HCT116 (cell line): ENCODE data around the gene RGL4. TPM values are rescaled to one million over a fixed set of nuclear protein-coding genes. Genes with fewer than 3 reads are reported as not detected.

Experiments used
- ATAC-seq: fragments of 200-7000 bp; cut with Tn5 transposase; 2 replicates; pipeline ENCODE4 v1.9.1; 2020; ENCODE audit warnings: mild to moderate bottlenecking, moderate library complexity
- BruUV-seq: library from RNA; stranded (reverse); fragments of 400-500 nt; replicated peaks from 2 replicates; lab custom pipeline; 2021; lab: Mats Ljungman, UMichigan
- CTCF ChIA-PET: fragments of 300-600 bp; sonication (Branson Sonifier 250); formaldehyde crosslinking; loops from one replicate; lab custom pipeline; 2021; ENCODE audit warnings: antibody characterized with exemption; lab: Charles Lee
- POLR2A ChIA-PET: fragments of 300-600, 350-600 bp; sonication (Branson Sonifier 250); formaldehyde crosslinking; loops from one replicate; lab custom pipeline; 2021; ENCODE audit warnings: antibody characterized with exemption; lab: Charles Lee
- RAD21 ChIA-PET, 2 experiments: fragments of 300-600 bp; sonication (Branson Sonifier 250); formaldehyde crosslinking; loops; one replicate each; lab custom pipeline; 2023; ENCODE audit warnings: low total read pairs in 2 of 2; ENCODE audit not compliant: uncharacterized antibody in 2 of 2, unreplicated experiment in 2 of 2, low non-redundant PET in 1 of 2; lab: Charles Lee
- DNase-seq: peaks from one replicate; pipeline ENCODE4 v3.0.0-alpha.2; 2010; ENCODE audit warnings: low read depth, low spot score
- H2AFZ ChIP-seq: fragments of 200-600 bp; shearing (Covaris generic), sonication (generic); 2 replicates; pipeline ENCODE4 v1.6.1; 2017; ENCODE audit warnings: low read depth, mixed run types, mixed read lengths, antibody characterized with exemption, low read length; ENCODE audit not compliant: poor library complexity, severe bottlenecking
- H3K27ac ChIP-seq: 2 replicates; pipeline ENCODE4 v1.5.1; 2012; ENCODE audit warnings: low read depth, low read length
- H3K27me3 ChIP-seq: fragments of 200-600 bp; sonication (generic); 2 replicates; pipeline ENCODE4 v1.6.1; 2016; ENCODE audit warnings: mixed run types, low read length, mixed read lengths; ENCODE audit not compliant: insufficient read depth
- H3K36me3 ChIP-seq, 2 experiments: fragments of 200-500 bp in 1 of 2; fragments of 200-600 bp in 1 of 2; sonication (Bioruptor generic) in 1 of 2; sonication (generic) in 1 of 2; 2 replicates each; pipeline versions ENCODE4 v1.5.1 to v1.6.1; 2014 to 2016; ENCODE audit warnings: low read length in 2 of 2, inconsistent platforms in 1 of 2, mixed read lengths in 1 of 2, mixed run types in 1 of 2; ENCODE audit not compliant: insufficient read depth in 2 of 2, control insufficient read depth in 1 of 2
- H3K4me1 ChIP-seq, 2 experiments: fragments of 200-600 bp in 1 of 2; sonication (generic) in 1 of 2; 2 replicates each; pipeline versions ENCODE4 v1.5.1 to v1.6.1; 2012 to 2017; ENCODE audit warnings: low read length in 2 of 2, inconsistent platforms in 1 of 2, mild to moderate bottlenecking in 1 of 2, mixed read lengths in 1 of 2, mixed run types in 1 of 2, moderate library complexity in 1 of 2; ENCODE audit not compliant: insufficient read depth in 2 of 2, control insufficient read depth in 1 of 2
- H3K4me2 ChIP-seq: fragments of 200-600 bp; sonication (generic); 2 replicates; pipeline ENCODE4 v1.6.1; 2017; ENCODE audit warnings: mixed run types, low read length, mixed read lengths
- H3K4me3 ChIP-seq, 2 experiments: fragments of 200-600 bp in 1 of 2; sonication (generic) in 1 of 2; replicated peaks in 1 of 2; 2 replicates each; pipeline ENCODE4 v1.5.1; 2011 to 2016; ENCODE audit warnings: low read length in 2 of 2, control low read depth in 1 of 2, low read depth in 1 of 2, mild to moderate bottlenecking in 1 of 2, mixed read lengths in 1 of 2, mixed run types in 1 of 2
- H3K79me2 ChIP-seq: fragments of 200-600 bp; sonication (generic); 2 replicates; pipeline ENCODE4 v1.6.1; 2017; ENCODE audit warnings: mild to moderate bottlenecking, mixed run types, low read length, moderate library complexity, mixed read lengths; ENCODE audit not compliant: insufficient read depth
- H3K9ac ChIP-seq: fragments of 200-600 bp; sonication (generic); 2 replicates; pipeline ENCODE4 v1.6.1; 2016; ENCODE audit warnings: low read length, mixed read lengths
- H3K9me2 ChIP-seq: fragments of 200-600 bp; sonication (generic), shearing (Covaris generic); 2 replicates; pipeline ENCODE4 v1.6.1; 2017; ENCODE audit warnings: mixed run types, mild to moderate bottlenecking, moderate library complexity; ENCODE audit not compliant: insufficient read depth
- H3K9me3 ChIP-seq, 2 experiments: fragments of 200-500 bp in 1 of 2; fragments of 200-600 bp in 1 of 2; sonication (Bioruptor generic) in 1 of 2; sonication (generic) in 1 of 2; 2 replicates each; pipeline ENCODE4 v1.6.1; 2014 to 2017; ENCODE audit warnings: low read length in 2 of 2, mixed read lengths in 2 of 2, inconsistent platforms in 1 of 2, low read depth in 1 of 2, mild to moderate bottlenecking in 1 of 2, mixed run types in 1 of 2, moderate library complexity in 1 of 2; ENCODE audit not compliant: control insufficient read depth in 1 of 2, insufficient read depth in 1 of 2
- H4K20me1 ChIP-seq: fragments of 200-600 bp; sonication (generic), shearing (Covaris generic); 2 replicates; pipeline ENCODE4 v1.6.1; 2017; ENCODE audit warnings: mixed run types, mild to moderate bottlenecking, moderate library complexity; ENCODE audit not compliant: insufficient read depth
- CEBPB ChIP-seq: IDR thresholded peaks from 2 replicates; pipeline ENCODE4 v1.6.1; 2012; ENCODE audit warnings: low read depth
- CTCF ChIP-seq, 3 experiments: fragments of 200-600 bp in 1 of 3; sonication (generic) in 1 of 3; IDR thresholded peaks in 2 of 3; conservative IDR thresholded peaks in 1 of 3; 2 replicates each; pipeline ENCODE4 v1.5.1; 2012 to 2017; ENCODE audit warnings: low read depth in 2 of 3, low read length in 2 of 3, antibody characterized with exemption in 1 of 3, borderline replicate concordance in 1 of 3, control low read depth in 1 of 3, mild to moderate bottlenecking in 1 of 3, mixed read lengths in 1 of 3, mixed run types in 1 of 3, moderate library complexity in 1 of 3; ENCODE audit not compliant: insufficient read depth in 1 of 3
- EGR1 ChIP-seq: IDR thresholded peaks from 2 replicates; pipeline ENCODE4 v1.6.1; 2012; ENCODE audit warnings: low read depth
- POLR2A ChIP-seq: IDR thresholded peaks from 2 replicates; pipeline ENCODE4 v1.7.0; 2011; ENCODE audit warnings: borderline replicate concordance; ENCODE audit not compliant: insufficient read depth, insufficient read length; ENCODE audit errors: extremely low read depth
- POLR2AphosphoS5 ChIP-seq: IDR thresholded peaks from 2 replicates; pipeline ENCODE4 v1.6.1; 2011; ENCODE audit warnings: mild to moderate bottlenecking, low read depth, low read length, moderate library complexity
- RAD21 ChIP-seq: IDR thresholded peaks from 2 replicates; pipeline ENCODE4 v1.6.1; 2012; ENCODE audit warnings: low read depth, mild to moderate bottlenecking
- SIN3A ChIP-seq: IDR thresholded peaks from 2 replicates; pipeline ENCODE4 v1.6.1; 2012; ENCODE audit warnings: low read depth
- ZFX ChIP-seq: fragments of 450-650 bp; IDR thresholded peaks from 2 replicates; pipeline ENCODE4 v1.6.1; 2017
- ZNF274 ChIP-seq: fragments of 200-500 bp; sonication (Bioruptor generic); IDR thresholded peaks from 2 replicates; pipeline ENCODE4 v1.6.1; 2014; ENCODE audit warnings: mild to moderate bottlenecking, low read depth, low read length, inconsistent platforms
- intact Hi-C: fragments of 100-400 bp; cut with micrococcal nuclease; formaldehyde crosslinking; loops from 2 replicates; pipeline ENCODE4 v1.10.0; 2022
- total RNA-seq: library from RNA; stranded (reverse); gene quantifications from one replicate; pipeline ENCODE4 v1.2.1, GENCODE V29; 2021; ENCODE audit not compliant: unreplicated experiment
- TF ChIP-seq, protein P1 (sequence below): IDR thresholded peaks from 2 replicates; pipeline ENCODE4 v1.6.1; 2012
- TF ChIP-seq, protein P2 (sequence below): IDR thresholded peaks from 2 replicates; pipeline ENCODE4 v1.6.1; 2012; ENCODE audit warnings: low read depth

RGL4 gene
- total RNA-seq, 1 experiment from 2014 or later, result not detected

- Histone ChIP-seq H3K9me2 (no peaks in the 10 kb centered on the region), H3K9me3 (no peaks in the 10 kb centered on the region), H4K20me1 (no peaks in the 10 kb centered on the region), H3K27ac (no peak overlapping the region), H3K4me2 (no peak overlapping the region), H3K4me3 (no peak overlapping the region), H3K36me3 (peaks cover 0 to 8% of the 10 kb centered on the region in 2 experiments; a peak in 2 of 4 replicates), H3K27me3 (no peaks in the 10 kb centered on the region), H3K9ac (no peak overlapping the region), H2AFZ (no peak overlapping the region), H3K79me2 (no peaks in the 10 kb centered on the region), H3K4me1 (no peaks in the 10 kb centered on the region)
- ATAC-seq (no peak), DNase-seq (no peak)
- TF ChIP-seq SIN3A, result no peak
- no peak for TF ChIP-seq POLR2AphosphoS5
- no peak for TF ChIP-seq CEBPB
- no peak for TF ChIP-seq ZFX
- intact Hi-C loops, result no loop called here
- no TSS peak for BruUV-seq
- ChIA-PET CTCF (no interaction called here), POLR2A (no interaction called here), RAD21 (no interaction called here)
Measured at GRCh38 chr22:23744001-23744400, 53.2 kb downstream of the RGL4 start.

DNA sequence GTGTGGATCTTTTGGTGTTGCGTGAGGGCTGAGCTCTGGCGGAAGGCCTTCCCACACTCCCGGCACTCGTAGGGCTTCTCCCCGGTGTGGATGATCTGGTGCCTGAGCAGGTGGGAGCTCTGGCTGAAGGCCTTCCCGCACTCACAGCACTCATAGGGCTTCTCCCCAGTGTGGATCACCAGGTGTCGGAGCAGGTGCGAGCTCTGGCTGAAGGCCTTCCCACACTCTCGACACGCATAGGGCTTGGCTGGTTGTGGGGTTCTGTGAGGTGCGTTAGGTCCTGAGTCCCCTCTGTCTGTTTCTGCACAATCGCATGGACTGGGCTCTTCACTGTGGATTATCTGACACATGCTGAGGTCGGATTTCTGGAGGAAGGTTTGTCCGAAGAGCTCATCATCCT lies 53.7 kb downstream of the RGL4 start:
- TF ChIP-seq ZNF274, result no peak
- TF ChIP-seq, protein P1, sequence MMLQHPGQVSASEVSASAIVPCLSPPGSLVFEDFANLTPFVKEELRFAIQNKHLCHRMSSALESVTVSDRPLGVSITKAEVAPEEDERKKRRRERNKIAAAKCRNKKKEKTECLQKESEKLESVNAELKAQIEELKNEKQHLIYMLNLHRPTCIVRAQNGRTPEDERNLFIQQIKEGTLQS, result no peak
- TF ChIP-seq RAD21, result no peak
- no peak for TF ChIP-seq CTCF (IDR thresholded peaks at IDR 0.05 in 2 of 3, conservative IDR thresholded peaks at IDR 0.05 in 1 of 3; ENCODE audit: borderline replicate concordance in 1 of 3, insufficient read depth in 1 of 3, low read depth in 2 of 3, low read length in 2 of 3)
- TF ChIP-seq, protein P2, sequence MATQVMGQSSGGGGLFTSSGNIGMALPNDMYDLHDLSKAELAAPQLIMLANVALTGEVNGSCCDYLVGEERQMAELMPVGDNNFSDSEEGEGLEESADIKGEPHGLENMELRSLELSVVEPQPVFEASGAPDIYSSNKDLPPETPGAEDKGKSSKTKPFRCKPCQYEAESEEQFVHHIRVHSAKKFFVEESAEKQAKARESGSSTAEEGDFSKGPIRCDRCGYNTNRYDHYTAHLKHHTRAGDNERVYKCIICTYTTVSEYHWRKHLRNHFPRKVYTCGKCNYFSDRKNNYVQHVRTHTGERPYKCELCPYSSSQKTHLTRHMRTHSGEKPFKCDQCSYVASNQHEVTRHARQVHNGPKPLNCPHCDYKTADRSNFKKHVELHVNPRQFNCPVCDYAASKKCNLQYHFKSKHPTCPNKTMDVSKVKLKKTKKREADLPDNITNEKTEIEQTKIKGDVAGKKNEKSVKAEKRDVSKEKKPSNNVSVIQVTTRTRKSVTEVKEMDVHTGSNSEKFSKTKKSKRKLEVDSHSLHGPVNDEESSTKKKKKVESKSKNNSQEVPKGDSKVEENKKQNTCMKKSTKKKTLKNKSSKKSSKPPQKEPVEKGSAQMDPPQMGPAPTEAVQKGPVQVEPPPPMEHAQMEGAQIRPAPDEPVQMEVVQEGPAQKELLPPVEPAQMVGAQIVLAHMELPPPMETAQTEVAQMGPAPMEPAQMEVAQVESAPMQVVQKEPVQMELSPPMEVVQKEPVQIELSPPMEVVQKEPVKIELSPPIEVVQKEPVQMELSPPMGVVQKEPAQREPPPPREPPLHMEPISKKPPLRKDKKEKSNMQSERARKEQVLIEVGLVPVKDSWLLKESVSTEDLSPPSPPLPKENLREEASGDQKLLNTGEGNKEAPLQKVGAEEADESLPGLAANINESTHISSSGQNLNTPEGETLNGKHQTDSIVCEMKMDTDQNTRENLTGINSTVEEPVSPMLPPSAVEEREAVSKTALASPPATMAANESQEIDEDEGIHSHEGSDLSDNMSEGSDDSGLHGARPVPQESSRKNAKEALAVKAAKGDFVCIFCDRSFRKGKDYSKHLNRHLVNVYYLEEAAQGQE, result no peak
- TF ChIP-seq POLR2A, result no peak
- no peak for TF ChIP-seq EGR1
- no peak overlapping the region for H3K4me3 ChIP-seq
- H3K4me2 ChIP-seq, result no peak overlapping the region
- peaks cover 0 to 8% of the 10 kb centered on the region in 2 experiments; a peak in 2 of 4 replicates for H3K36me3 ChIP-seq
- POLR2A ChIA-PET, result no interaction called here
- H2AFZ ChIP-seq, result no peak overlapping the region
- CTCF ChIA-PET, result no interaction called here
- no peak overlapping the region for H3K27ac ChIP-seq
- H3K4me1 ChIP-seq, result no peaks in the 10 kb centered on the region; a peak in 1 of 4 replicates
- no peak overlapping the region for H3K9ac ChIP-seq
- no TSS peak for BruUV-seq
- RAD21 ChIA-PET, result no interaction called here
- H3K9me2 ChIP-seq, result no peaks in the 10 kb centered on the region
- H3K9me3 ChIP-seq, result no peaks in the 10 kb centered on the region
- no peaks in the 10 kb centered on the region for H3K79me2 ChIP-seq
- intact Hi-C loops, result no loop called here
- ATAC-seq (no peak), DNase-seq (no peak)
- no peaks in the 10 kb centered on the region for H4K20me1 ChIP-seq
- H3K27me3 ChIP-seq, result no peaks in the 10 kb centered on the region
